AG08395 (cell line): ENCODE measurements around the gene SIK3.

Source experiments
- DNase-seq: peaks from one replicate; pipeline ENCODE4 v3.0.0; 2012; ENCODE audit warnings: mixed read lengths, low spot score

Gene SIK3

GRCh38 chr11:116930586-116930985 is 167.6 kb downstream of the SIK3 start:
- DNase-seq: no peak

GRCh38 chr11:116930177-116930576 is 168.1 kb downstream of the SIK3 start:
- DNase-seq: peak; percentile 24

GRCh38 chr11:116929414-116930090 is 168.7 kb downstream of the SIK3 start:
- DNase-seq: peak; percentile 17

GRCh38 chr11:116928845-116929244 is 169.4 kb downstream of the SIK3 start:
- DNase-seq: no peak

- no peak for DNase-seq
Observed at GRCh38 chr11:116928102-116928777, 170.0 kb downstream of the SIK3 start.

GRCh38 chr11:116927163-116927974 is 170.9 kb downstream of the SIK3 start:
- DNase-seq: no peak

GRCh38 chr11:116925050-116925449 is 173.2 kb downstream of the SIK3 start:
- DNase-seq: no peak

- no peak for DNase-seq
Observed at GRCh38 chr11:116918925-116919655, 179.1 kb downstream of the SIK3 start.

- DNase-seq: no peak
Observed at GRCh38 chr11:116917632-116918031, 180.6 kb downstream of the SIK3 start.

GRCh38 chr11:116916886-116917285 is 181.3 kb downstream of the SIK3 start:
- no peak for DNase-seq

GRCh38 chr11:116916052-116916451 is 182.2 kb downstream of the SIK3 start:
- DNase-seq: no peak

- DNase-seq: peak; percentile 74
Observed at GRCh38 chr11:116913000-116913399, 185.2 kb downstream of the SIK3 start.

GRCh38 chr11:116911976-116912734 is 186.1 kb downstream of the SIK3 start:
- DNase-seq: peak; percentile 47

- no peak for DNase-seq
Observed at GRCh38 chr11:116910847-116911246, 187.4 kb downstream of the SIK3 start.

GRCh38 chr11:116910378-116910777 is 187.8 kb downstream of the SIK3 start:
- peak; percentile 35 for DNase-seq

- DNase-seq: no peak
Observed at GRCh38 chr11:116909245-116909644, 189.0 kb downstream of the SIK3 start.

- DNase-seq: no peak
Observed at GRCh38 chr11:116906479-116906878, 191.7 kb downstream of the SIK3 start.

GRCh38 chr11:116903090-116903489 is 195.1 kb downstream of the SIK3 start:
- DNase-seq: no peak

GRCh38 chr11:116901964-116902688 is 196.1 kb downstream of the SIK3 start:
- DNase-seq: no peak

- no peak for DNase-seq
Observed at GRCh38 chr11:116901211-116901610, 197.0 kb downstream of the SIK3 start.

GRCh38 chr11:116896211-116896610 is 202.0 kb downstream of the SIK3 start:
- no peak for DNase-seq
